GM18873 (cell line): ENCODE measurements around the gene SMARCD2.
"Not testable (repeated sequence)": the region's sequence is repeated elsewhere in the genome, so short reads cannot be mapped to it uniquely, and the experiment has no call there.

Source experiments
- ATAC-seq: cut with Tn5 transposase; IDR thresholded peaks from one replicate; pipeline ENCODE4 v1.9.1; 2021; ENCODE audit warnings: mild to moderate bottlenecking, moderate library complexity, moderate number of reproducible peaks; ENCODE audit not compliant: unreplicated experiment, low FRiP score

SMARCD2 gene

DNA sequence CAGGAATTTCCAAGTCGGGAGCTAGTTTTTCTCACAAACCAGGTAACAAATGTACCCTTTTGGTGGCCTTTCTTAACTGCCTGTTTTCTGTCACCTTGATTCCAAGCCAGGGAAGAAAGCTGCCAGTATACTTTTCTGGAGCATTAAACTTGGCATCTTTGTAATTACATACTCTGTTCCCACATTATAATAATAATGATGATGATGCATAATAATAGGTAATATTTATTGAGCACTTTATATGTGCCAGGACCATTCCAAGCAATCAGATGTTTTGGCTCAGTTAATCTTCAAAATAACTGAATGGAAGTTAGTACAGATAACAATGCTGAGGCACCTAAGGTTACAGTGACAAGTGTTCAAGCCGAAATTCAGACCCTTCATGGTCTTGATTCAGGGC lies 26.4 kb downstream of the SMARCD2 start:
- no peak for ATAC-seq

DNA sequence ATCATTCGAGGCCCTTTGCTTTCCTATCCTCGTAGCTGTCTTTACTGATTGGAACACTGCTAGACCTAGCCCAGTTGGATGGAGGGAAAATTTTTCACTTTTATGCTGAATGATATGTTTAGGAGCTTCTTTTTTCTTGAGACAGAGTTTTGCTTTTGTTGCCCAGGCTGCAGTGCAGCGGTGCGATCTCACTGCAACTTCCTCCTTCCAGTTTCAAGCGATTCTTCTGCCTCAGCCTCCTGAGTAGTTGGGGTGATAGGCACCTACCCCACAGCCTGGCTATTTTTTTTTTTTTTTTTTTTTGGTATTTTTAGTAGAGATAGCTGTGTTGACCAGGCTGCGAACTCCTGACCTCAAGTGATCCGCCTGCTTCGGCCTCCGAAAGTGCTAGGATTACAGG lies 32.5 kb downstream of the SMARCD2 start:
- ATAC-seq: no peak

DNA sequence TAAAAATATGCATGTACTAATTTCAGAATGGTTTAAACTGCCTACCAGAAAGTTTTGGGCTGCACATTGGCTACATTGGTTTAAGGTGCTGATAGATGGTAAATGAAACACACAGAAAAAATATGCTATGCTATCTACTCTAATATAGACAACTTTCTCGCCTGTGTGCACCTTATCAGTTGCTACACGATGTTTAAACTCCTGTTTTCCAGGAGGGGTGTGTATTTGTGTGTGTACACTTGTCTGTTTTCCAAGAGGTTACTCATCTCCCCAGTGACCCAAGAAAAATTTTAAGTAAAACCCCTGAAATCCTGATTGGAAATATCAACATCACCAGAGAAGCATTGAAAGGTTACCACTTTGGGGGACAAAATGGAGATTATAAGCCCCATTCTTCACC lies 36.9 kb downstream of the SMARCD2 start:
- no peak for ATAC-seq

DNA sequence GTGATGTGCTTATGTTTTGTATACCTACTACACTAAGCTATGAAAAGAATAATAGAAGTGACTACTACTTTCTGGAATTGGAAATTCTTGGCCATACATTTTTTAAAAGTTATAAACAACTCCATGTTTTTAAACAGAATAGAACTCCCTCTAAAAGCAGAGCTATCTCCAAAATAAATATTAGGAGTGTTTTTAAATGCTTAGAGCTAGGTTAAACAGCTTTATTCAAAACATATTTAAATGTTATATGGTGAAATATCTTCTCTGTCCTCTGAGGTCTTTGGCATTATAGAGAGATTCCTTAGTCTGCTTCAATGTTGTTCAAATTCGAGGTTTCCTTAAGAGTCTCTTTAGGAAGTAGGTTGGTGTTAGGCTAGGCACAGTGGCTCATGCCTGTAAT lies 38.2 kb downstream of the SMARCD2 start:
- ATAC-seq: no peak

DNA sequence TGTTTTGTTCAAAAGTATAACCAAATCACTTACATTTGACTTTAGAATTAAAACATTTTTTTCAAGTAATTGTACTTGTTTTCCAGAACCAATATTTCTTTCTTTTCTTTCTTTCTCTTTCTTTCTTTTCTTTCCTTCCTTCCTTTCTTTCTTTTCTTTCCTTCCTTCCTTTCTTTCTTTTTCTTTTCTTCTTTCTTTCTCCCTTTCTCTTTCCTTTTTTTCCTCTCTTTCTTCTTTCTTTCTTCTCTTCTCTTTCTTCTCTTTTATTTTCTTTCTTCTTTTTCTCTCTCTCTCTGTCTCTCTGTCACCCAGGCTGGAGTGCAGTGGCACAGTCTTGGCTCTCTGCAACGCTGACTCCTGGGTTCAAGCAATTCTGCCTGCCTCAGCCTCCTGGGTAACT lies 41.7 kb downstream of the SMARCD2 start:
- ATAC-seq: no peak

DNA sequence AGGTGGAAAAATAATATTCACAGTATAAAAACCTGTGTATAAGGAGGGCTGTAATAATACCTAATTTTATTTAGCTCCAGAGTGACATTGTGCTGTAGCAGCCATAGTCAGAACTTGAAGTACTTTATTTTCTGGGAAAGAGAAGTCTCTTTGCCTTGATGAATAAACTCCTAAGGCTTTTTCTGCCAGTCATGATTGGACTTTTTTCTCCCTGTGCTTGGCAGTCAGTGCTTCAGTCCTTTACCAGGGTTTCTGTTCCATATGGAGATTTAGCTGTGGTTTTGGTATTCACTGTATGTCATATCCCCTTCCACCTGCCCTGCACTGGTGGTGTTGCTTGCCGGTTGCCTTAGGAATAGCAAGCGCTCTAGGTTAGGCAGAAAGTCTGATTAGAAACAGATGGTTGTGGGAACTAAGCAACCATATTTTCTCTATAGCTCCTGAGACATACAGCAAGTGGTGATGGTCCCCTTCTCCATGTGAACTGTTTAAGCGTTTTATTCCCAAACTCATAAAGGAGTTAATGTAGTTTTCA lies 43.8 kb downstream of the SMARCD2 start:
- ATAC-seq: no peak

DNA sequence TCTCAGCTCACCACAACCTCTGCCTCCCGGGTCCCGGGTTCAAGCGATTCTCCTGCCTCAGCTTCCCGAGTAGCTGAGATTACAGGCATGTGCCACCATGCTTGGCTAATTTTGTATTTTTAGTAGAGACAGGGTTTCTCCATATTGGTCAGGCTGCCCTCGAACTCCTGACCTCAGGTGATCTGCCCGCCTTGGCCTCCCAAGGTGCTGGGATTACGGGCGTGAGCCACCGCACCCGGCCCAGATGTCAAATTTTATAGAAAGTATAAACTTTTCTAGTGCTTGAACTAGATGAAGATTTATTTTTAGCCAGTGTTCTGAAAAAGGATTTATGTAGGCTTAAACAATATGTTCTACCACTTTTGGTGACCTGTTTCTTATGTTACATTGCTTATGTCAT lies 46.1 kb downstream of the SMARCD2 start:
- not testable (repeated sequence) for ATAC-seq

DNA sequence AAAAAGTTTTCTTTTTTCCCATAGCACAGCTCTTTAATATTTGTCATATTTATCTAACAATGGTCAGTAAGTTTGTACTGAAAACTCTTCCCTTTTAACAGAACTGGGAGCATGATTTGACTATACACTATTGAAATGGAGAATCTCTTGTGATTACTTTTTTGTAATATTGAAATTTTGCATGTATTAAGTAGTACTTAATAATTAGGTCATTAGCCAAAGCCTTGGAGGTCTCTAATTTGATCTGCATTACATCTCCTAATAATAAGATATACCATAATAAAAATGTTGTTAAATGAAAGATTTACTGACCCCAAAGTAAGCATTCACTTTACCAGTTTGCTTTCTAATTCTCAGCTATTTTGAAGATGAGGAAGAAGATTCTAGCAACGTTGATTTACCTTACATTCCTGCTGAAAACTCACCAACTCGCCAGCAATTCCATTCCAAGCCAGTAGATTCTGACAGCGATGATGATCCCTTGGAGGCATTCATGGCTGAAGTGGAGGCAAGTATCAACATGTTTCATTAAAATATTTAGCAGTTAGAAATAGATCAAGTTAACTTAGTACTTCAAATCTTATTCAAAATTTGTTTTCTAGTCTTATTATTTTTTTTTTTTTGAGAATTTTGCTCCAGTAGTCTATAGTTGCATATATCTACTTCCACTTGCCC lies 50.3 kb downstream of the SMARCD2 start:
- ATAC-seq: no peak

DNA sequence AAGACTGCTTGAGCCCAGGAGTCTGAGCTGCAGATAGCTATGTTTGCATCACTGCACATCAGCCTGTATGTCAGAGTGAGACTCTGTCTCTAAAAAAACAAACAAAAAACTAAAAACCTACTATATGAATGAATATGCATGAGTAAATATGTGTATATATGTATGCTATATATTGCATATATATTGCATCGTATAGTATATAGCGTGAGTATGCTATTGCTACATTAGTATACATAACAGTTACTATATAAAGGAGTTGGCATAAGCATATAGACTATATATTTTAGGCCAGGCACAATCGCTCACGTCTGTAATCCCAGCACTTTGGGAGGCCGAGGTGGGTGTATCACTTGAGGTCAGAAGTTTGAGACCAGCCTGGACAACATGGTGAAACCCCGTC lies 52.4 kb downstream of the SMARCD2 start:
- no peak for ATAC-seq

DNA sequence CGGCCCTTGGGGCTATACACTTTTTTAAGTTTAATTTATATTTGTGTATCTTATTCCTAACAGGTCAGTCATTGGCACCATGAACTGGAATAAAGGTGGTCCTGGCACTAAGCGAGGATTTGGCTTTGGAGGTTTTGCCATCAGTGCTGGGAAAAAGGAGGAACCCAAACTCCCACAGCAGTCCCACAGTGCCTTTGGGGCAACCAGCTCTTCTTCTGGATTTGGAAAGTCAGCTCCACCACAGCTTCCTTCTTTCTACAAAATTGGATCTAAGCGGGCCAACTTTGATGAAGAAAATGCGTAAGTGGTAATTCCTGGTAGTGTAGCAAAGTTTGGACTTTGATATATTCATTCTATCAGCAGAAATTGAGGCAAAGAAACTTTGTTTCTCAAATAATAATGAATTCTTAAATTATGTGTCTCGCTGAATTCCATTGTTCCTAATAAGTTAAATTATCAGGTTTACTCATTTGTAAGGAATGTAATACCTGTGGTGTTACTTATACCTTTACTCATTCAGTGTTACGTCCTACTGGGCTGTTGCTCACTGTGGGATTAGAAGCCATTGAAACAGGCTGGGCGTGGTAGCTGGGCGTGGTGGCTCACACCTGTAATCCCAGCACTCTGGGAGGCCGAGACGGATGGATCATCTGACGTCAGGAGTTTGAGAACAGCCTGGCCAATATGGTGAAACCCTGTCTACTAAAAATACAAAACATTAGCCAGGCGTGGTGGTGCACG lies 55.3 kb downstream of the SMARCD2 start:
- no peak for ATAC-seq

DNA sequence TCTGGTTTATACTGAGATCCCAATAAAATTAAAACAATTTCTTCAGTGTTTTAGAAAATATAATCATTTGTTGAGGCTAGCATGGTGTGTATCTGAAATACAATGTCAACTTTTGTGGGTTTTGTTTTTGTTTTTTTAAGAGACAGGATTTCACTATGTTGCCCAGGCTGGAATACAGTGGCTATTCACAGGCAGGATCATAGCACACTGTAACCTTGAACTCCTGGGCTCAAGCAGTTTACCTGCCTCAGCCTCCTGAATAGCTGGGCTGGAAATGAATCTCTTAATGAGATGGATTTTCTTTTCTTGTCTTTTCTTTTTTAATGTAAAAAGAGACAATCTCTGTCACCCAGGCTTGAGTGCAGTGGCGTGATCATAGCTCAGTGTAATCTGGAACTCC lies 56.4 kb downstream of the SMARCD2 start:
- ATAC-seq: no peak

DNA sequence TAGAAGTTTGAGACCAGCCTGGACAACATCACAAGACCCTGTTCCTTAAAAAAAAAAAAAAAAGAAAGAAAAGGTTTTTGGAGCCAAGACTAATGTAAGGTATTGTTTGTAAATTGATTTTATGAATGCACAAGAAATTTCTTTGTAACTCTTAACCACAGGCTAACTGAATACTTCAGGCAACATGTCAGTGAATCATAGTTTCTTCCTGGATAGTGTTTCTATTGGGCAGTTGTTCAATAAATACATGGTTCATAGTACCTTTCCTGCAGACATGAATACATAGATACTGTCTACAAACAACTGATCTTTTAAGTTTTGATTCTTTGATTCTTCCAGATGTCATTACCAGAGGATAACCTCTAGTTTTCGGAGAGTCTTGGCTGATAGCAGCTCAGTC lies 56.9 kb downstream of the SMARCD2 start:
- ATAC-seq: no peak

DNA sequence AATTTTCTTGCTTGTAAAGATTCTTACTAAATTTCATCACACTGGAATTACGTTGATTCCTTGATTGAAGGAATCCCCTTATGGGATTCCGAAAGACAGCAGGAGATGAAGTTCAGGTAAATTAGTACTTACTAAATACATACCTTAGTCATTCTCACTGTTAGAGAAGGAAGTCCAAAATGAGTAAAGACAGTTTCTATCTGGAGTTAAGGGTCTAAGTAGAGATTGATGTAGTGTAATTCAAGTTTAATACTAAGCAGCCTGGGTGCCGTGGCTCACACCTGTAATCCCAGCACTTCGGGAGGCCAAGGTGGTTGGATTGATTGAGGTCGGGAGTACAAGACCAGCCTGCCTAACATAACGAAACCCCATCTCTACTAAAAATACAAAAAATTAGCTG lies 59.0 kb downstream of the SMARCD2 start:
- ATAC-seq: no peak
